Measurements from ENCODE around the gene SPZ1. TPM values are rescaled to one million over a fixed set of nuclear protein-coding genes. Genes with fewer than 3 reads are reported as not detected.
"Not testable (repeated sequence)": the region's sequence is repeated elsewhere in the genome, so short reads cannot be mapped to it uniquely, and the experiment has no call there.

Gene SPZ1
- not detected for total RNA-seq

DNA sequence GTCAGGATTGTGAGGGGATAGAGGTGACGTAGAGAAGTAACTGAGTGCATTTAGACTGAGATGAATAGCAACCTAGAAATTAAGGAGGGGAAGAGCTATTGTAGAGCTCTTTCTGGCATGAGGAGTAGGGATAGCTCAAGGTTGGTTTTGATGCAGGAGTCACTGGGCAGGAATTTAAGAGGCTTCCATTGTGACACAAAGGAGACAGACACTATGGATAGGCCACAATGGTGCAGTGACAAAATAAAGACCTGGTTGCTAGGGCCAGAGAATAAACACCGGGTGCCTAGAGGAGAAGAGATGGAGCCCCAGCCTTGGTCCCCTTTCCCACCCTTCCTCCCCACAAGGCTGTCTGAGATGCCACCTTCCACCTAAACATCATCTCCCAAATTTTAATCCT is at the start of gene SPZ1:
Gene SPZ1 (plus strand): TSS at position 301 of the 400 bp plus-strand sequence. CDS start 214 bp downstream, outside the sequence.
- no peak for DNase-seq

- not testable (repeated sequence) for DNase-seq
Observed at GRCh38 chr5:80270543-80270942, 49.3 kb upstream of the SPZ1 start.

- no peak for DNase-seq
Observed at GRCh38 chr5:80275347-80275746, 44.5 kb upstream of the SPZ1 start.

GRCh38 chr5:80276186-80276585 is 43.6 kb upstream of the SPZ1 start:
- DNase-seq: no peak

GRCh38 chr5:80277191-80277590 is 42.6 kb upstream of the SPZ1 start:
- DNase-seq: no peak

DNA sequence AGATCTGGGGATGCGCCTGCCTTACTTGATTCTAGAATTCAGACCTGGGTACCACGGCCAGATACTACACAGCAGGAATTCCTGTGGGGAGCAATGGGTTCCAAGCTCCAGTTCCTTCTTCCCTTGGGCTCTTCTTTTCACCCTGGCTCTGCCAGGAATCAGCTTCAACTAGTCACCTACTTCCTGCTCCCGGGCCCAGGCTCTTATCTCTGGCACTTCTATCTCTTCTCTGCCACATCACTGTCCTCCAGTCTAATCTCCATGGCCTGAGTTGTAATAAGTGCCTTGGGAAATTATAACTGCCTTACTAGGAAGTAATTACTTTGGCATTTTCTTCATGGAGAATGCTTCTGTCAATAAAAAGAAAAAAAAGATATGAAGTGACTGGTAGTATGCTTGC is 37.7 kb upstream of the SPZ1 start:
- no peak for DNase-seq

DNA sequence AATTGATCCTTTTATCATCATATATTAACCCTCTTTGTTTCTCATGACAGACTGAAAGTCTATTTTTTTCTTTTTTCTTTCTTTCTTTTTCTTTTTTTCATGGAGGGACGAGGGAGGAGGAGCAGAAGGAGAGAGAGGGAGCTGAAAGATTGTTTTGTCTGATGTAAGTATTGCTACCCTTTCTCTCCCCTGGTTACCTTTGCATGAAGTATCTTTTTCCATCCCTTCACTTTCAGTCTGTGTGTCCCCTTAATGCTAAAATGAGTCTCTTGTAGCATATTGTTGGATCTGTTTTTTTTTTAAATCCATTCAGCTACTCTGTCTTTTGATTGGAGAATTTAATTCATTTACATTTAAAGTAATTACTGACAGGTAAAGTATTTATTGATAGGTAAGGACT is 36.4 kb upstream of the SPZ1 start:
- no peak for DNase-seq

DNA sequence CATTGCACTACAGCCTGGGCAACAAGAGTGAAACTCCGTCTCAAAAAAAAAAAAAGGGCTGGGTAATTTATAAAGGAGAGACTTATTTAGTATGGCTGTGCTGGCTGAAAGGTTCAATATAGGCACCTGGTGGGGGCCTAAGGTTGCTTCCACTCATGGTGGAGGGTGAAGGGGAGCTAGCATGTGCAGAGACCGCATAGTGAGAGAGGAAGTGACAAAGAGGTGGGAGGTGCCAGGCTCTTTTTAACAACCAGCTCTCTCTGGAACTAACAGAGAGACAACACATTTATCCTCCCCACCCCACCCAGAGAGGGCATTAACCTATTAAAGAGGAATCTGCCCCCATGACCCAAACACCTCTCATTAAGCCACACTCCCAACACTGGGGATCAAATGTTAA is 35.1 kb upstream of the SPZ1 start:
- DNase-seq: no peak

- no peak for DNase-seq
Observed at GRCh38 chr5:80288177-80288576, 31.6 kb upstream of the SPZ1 start.

GRCh38 chr5:80289320-80289719 is 30.5 kb upstream of the SPZ1 start:
- DNase-seq: no peak

DNA sequence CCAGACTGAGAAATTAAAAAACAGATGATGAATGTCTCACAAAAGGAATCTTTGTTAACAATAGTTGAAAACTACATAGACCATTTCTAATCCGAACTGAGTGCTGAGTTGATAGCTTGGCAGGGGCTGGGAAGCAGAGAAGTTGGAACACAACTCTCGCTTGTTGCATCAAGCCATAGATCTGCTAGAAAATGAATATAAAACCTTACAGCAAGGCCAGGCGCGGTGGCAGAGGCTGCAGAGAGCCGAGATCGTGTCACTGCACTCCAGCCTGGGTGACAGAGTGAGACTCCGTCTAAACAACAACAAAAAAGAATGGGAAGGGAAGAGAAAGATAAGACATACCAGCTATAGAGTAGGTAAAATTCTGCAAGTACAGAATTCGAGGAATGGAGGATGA is 28.0 kb upstream of the SPZ1 start:
- no peak for DNase-seq

GRCh38 chr5:80296121-80296520 is 23.7 kb upstream of the SPZ1 start:
- DNase-seq: no peak

DNA sequence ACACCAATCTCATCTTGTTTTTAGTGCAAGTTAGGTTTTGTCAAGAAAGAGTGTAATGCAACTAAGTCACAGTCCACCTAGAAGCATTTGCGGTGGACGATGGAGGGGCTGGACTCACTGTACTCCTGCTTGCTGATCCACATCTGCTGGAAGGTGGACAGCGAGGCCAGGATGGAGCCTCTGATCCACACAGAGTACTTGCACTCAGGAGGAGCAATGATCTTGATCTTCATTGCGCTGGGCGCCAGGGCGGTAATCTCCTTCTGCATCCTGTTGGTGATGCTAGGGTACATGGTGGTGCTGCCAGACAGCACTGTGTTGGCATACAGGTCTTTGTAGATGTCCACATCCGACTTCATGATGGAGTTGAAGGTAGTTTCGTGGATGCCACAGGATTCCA is 20.2 kb upstream of the SPZ1 start:
- no peak for DNase-seq

DNA sequence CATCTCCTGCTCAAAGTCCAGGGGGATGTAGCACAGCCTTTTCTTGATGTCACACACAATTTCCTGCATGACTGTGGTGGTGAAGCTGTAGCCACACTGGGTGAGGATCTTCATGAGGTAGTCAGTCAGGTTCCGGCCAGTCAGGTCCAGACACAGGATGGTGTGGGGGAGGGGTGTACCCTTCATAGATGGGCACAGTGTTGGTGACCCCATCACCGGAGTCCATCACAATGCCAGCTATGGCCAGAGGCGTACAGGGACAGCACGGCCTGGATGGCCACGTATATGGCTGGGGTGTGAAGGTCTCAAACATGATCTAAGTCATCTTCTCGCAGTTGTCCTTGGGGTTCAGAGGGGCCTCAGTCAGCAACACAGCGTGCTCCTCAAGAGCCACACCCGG is 19.7 kb upstream of the SPZ1 start:
- DNase-seq: no peak

- DNase-seq: not testable (repeated sequence)
Observed at GRCh38 chr5:80300796-80301195, 19.0 kb upstream of the SPZ1 start.

GRCh38 chr5:80301342-80301741 is 18.5 kb upstream of the SPZ1 start:
- not testable (repeated sequence) for DNase-seq

GRCh38 chr5:80302636-80303035 is 17.2 kb upstream of the SPZ1 start:
- DNase-seq: no peak

DNA sequence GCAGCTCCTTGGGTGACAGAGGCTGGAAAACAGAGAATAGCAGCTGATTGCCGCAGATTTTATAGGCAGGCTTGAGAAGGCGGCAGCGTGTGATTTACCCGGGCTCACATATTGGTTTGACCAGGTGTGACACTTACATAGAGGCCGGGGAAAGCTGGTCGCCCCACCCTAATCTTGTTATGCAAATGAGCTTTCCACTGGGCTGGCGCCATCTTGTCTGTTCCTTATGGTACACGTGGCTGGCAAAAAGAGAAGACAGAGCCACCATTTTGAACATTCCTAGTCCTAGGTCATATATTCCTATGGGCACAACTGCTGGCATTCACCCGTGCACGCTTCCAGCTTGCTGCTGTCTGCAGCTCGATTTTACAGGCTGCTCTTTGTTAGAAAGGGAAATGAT is 11.3 kb upstream of the SPZ1 start:
- DNase-seq: no peak

DNA sequence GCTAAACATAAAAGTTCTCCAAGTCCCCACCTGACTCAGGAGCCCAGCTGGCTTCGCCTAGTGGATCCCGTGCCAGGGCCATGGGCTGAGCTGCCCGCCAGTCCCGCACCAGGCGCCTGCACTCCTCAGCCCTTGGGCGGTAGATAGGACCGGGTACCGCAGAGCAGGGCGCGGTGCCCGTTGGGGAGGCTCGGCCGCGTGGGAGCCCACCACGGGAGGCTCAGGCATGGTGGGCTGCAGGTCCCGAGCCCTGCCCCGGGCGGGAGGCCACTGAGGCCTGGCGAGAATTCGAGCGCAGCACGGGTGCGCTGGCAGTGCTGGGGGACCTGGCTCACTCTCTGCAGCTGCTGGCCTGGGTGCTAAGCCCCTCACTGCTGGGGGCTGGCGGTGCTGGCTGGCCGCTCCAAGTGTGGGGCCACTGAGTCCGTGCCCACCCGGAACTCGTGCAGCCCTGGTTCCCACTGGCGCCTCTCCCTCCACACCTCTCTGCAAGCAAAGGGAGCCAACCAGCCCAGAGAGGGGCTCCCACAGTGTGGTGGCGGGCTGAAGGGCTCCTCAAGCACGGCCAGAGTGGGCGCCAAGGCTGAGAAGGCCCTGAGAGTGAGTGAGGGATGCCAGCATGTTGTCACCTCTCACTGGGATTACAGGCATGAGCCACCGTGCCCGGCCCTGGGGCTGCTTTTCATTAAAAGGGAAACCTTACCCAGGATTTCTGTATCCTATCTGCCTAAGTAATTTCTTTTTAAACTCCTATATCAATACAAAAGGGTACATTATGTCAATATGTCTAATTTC is 9.7 kb upstream of the SPZ1 start:
- no peak for DNase-seq

- DNase-seq: no peak
Observed at GRCh38 chr5:80315244-80315643, 4.6 kb upstream of the SPZ1 start.

DNA sequence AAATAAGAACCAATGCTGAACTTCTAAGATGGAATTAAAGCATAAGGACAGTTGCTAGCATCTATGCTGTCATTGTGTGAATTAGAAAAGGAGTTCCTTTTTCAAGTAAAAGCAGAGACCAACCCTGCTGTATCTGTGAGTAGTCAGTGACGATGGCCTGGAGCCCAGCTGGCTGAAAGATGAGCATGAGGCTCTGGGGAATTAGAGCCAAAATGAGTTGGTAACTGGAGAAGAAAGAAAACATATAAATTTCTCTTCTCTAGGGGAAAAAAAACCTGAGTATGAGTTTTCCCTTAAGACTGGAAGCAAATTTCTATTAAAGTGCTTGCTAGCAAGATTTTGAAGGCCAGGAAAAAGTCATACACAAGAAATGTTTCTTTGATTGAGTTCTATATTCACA is 1.6 kb upstream of the SPZ1 start:
- DNase-seq: peak; percentile 4

DNA sequence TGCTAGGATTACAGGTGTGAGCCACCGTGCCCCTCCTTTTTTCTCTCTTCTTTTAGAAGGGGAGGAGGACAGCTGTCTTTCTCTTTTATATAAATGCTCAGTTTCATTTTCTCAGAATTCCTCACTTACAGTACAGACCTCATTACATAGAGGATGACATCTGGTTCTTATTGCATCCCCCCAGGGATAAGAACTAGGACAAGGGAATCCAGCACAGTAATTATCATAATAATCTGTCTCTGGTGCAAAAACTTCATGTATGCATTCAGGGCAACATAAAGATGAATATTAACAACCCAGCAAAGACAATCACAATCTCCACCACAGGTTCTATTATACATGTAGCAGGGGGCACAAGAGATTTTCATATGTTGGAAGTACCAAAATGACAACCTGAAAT is 5.1 kb downstream of the SPZ1 start:
- DNase-seq: no peak

DNA sequence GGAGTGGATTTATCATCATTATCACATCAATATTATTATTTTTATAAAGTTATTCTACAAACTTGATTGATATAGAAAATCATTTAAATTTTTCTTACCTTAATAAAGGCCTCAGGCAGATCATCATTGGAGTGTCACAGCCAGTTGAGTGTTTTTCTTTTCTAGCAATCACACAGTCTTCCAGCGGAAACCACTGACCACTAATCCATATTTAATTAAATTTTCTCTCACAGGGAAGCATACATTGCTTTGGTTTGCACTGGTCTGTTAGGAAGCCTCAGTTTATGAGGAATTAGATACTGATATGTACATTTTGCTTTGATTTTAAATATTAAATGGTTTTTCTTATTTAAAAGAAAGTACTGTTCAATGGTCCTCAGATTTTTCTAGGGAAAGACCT is 6.7 kb downstream of the SPZ1 start:
- DNase-seq: no peak

- DNase-seq: no peak
Observed at GRCh38 chr5:80337379-80337778, 17.6 kb downstream of the SPZ1 start.

DNA sequence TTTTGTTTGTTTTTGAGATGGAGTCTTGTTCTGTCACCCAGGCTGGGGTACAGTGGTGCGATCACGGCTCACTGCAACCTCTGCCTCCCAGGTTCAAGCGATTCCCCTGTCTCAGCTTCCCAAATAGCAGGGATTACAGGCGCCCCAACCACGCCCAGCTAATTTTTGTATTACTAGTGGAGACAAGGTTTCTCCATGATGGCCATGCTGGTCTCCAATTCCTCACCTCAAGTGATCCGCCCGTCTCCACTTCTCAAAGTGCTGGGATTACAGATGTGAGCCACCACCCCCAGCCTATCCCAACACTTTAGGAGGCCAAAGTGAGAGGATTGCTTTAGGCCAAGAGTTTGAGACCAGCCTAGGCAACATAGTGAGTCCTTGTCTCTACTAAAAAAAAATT is 19.3 kb downstream of the SPZ1 start:
- no peak for DNase-seq
